ENCODE results near the gene GDF2.

- TF ChIP-seq CTCF (IDR thresholded peaks at IDR 0.05) (no peak), POLR2A (IDR thresholded peaks at IDR 0.05) (no peak)
Observed at GRCh38 chr10:47333532-47333931, 11.3 kb downstream of the GDF2 start.

Measured in testis (tissue), 2 donors.